HCT116 (cell line): ENCODE measurements around the gene TUBB6. TPM values are rescaled to one million over a fixed set of nuclear protein-coding genes. Genes with fewer than 3 reads are reported as not detected.

Source experiments
- ATAC-seq: fragments of 200-7000 bp; cut with Tn5 transposase; 2 replicates; pipeline ENCODE4 v1.9.1; 2020; ENCODE audit warnings: mild to moderate bottlenecking, moderate library complexity
- BruUV-seq: library from RNA; stranded (reverse); fragments of 400-500 nt; replicated peaks from 2 replicates; lab custom pipeline; 2021; lab: Mats Ljungman, UMichigan
- CTCF ChIA-PET: fragments of 300-600 bp; sonication (Branson Sonifier 250); formaldehyde crosslinking; loops from one replicate; lab custom pipeline; 2021; ENCODE audit warnings: antibody characterized with exemption; lab: Charles Lee
- POLR2A ChIA-PET: fragments of 300-600, 350-600 bp; sonication (Branson Sonifier 250); formaldehyde crosslinking; loops from one replicate; lab custom pipeline; 2021; ENCODE audit warnings: antibody characterized with exemption; lab: Charles Lee
- RAD21 ChIA-PET, 2 experiments: fragments of 300-600 bp; sonication (Branson Sonifier 250); formaldehyde crosslinking; loops; one replicate each; lab custom pipeline; 2023; ENCODE audit warnings: low total read pairs in 2 of 2; ENCODE audit not compliant: uncharacterized antibody in 2 of 2, unreplicated experiment in 2 of 2, low non-redundant PET in 1 of 2; lab: Charles Lee
- DNase-seq: peaks from one replicate; pipeline ENCODE4 v3.0.0-alpha.2; 2010; ENCODE audit warnings: low read depth, low spot score
- H2AFZ ChIP-seq: fragments of 200-600 bp; shearing (Covaris generic), sonication (generic); 2 replicates; pipeline ENCODE4 v1.6.1; 2017; ENCODE audit warnings: low read depth, mixed run types, mixed read lengths, antibody characterized with exemption, low read length; ENCODE audit not compliant: poor library complexity, severe bottlenecking
- H3K27ac ChIP-seq: 2 replicates; pipeline ENCODE4 v1.5.1; 2012; ENCODE audit warnings: low read depth, low read length
- H3K27me3 ChIP-seq: fragments of 200-600 bp; sonication (generic); 2 replicates; pipeline ENCODE4 v1.6.1; 2016; ENCODE audit warnings: mixed run types, low read length, mixed read lengths; ENCODE audit not compliant: insufficient read depth
- H3K36me3 ChIP-seq, 2 experiments: fragments of 200-500 bp in 1 of 2; fragments of 200-600 bp in 1 of 2; sonication (Bioruptor generic) in 1 of 2; sonication (generic) in 1 of 2; 2 replicates each; pipeline versions ENCODE4 v1.5.1 to v1.6.1; 2014 to 2016; ENCODE audit warnings: low read length in 2 of 2, inconsistent platforms in 1 of 2, mixed read lengths in 1 of 2, mixed run types in 1 of 2; ENCODE audit not compliant: insufficient read depth in 2 of 2, control insufficient read depth in 1 of 2
- H3K4me1 ChIP-seq, 2 experiments: fragments of 200-600 bp in 1 of 2; sonication (generic) in 1 of 2; 2 replicates each; pipeline versions ENCODE4 v1.5.1 to v1.6.1; 2012 to 2017; ENCODE audit warnings: low read length in 2 of 2, inconsistent platforms in 1 of 2, mild to moderate bottlenecking in 1 of 2, mixed read lengths in 1 of 2, mixed run types in 1 of 2, moderate library complexity in 1 of 2; ENCODE audit not compliant: insufficient read depth in 2 of 2, control insufficient read depth in 1 of 2
- H3K4me2 ChIP-seq: fragments of 200-600 bp; sonication (generic); 2 replicates; pipeline ENCODE4 v1.6.1; 2017; ENCODE audit warnings: mixed run types, low read length, mixed read lengths
- H3K4me3 ChIP-seq, 2 experiments: fragments of 200-600 bp in 1 of 2; sonication (generic) in 1 of 2; replicated peaks in 1 of 2; 2 replicates each; pipeline ENCODE4 v1.5.1; 2011 to 2016; ENCODE audit warnings: low read length in 2 of 2, control low read depth in 1 of 2, low read depth in 1 of 2, mild to moderate bottlenecking in 1 of 2, mixed read lengths in 1 of 2, mixed run types in 1 of 2
- H3K79me2 ChIP-seq: fragments of 200-600 bp; sonication (generic); 2 replicates; pipeline ENCODE4 v1.6.1; 2017; ENCODE audit warnings: mild to moderate bottlenecking, mixed run types, low read length, moderate library complexity, mixed read lengths; ENCODE audit not compliant: insufficient read depth
- H3K9ac ChIP-seq: fragments of 200-600 bp; sonication (generic); 2 replicates; pipeline ENCODE4 v1.6.1; 2016; ENCODE audit warnings: low read length, mixed read lengths
- H3K9me2 ChIP-seq: fragments of 200-600 bp; sonication (generic), shearing (Covaris generic); 2 replicates; pipeline ENCODE4 v1.6.1; 2017; ENCODE audit warnings: mixed run types, mild to moderate bottlenecking, moderate library complexity; ENCODE audit not compliant: insufficient read depth
- H3K9me3 ChIP-seq, 2 experiments: fragments of 200-500 bp in 1 of 2; fragments of 200-600 bp in 1 of 2; sonication (Bioruptor generic) in 1 of 2; sonication (generic) in 1 of 2; 2 replicates each; pipeline ENCODE4 v1.6.1; 2014 to 2017; ENCODE audit warnings: low read length in 2 of 2, mixed read lengths in 2 of 2, inconsistent platforms in 1 of 2, low read depth in 1 of 2, mild to moderate bottlenecking in 1 of 2, mixed run types in 1 of 2, moderate library complexity in 1 of 2; ENCODE audit not compliant: control insufficient read depth in 1 of 2, insufficient read depth in 1 of 2
- H4K20me1 ChIP-seq: fragments of 200-600 bp; sonication (generic), shearing (Covaris generic); 2 replicates; pipeline ENCODE4 v1.6.1; 2017; ENCODE audit warnings: mixed run types, mild to moderate bottlenecking, moderate library complexity; ENCODE audit not compliant: insufficient read depth
- ATF3 ChIP-seq: IDR thresholded peaks from 2 replicates; pipeline ENCODE4 v1.6.1; 2012
- CEBPB ChIP-seq: IDR thresholded peaks from 2 replicates; pipeline ENCODE4 v1.6.1; 2012; ENCODE audit warnings: low read depth
- EGR1 ChIP-seq: IDR thresholded peaks from 2 replicates; pipeline ENCODE4 v1.6.1; 2012; ENCODE audit warnings: low read depth
- ELF1 ChIP-seq: IDR thresholded peaks from 2 replicates; pipeline ENCODE4 v1.6.1; 2012; ENCODE audit warnings: low read depth, borderline replicate concordance
- FOSL1 ChIP-seq: IDR thresholded peaks from 2 replicates; pipeline ENCODE4 v1.6.1; 2012; ENCODE audit warnings: low read depth
- MAX ChIP-seq: IDR thresholded peaks from 2 replicates; pipeline ENCODE4 v1.6.1; 2012
- POLR2A ChIP-seq: IDR thresholded peaks from 2 replicates; pipeline ENCODE4 v1.7.0; 2011; ENCODE audit warnings: borderline replicate concordance; ENCODE audit not compliant: insufficient read depth, insufficient read length; ENCODE audit errors: extremely low read depth
- POLR2AphosphoS5 ChIP-seq: IDR thresholded peaks from 2 replicates; pipeline ENCODE4 v1.6.1; 2011; ENCODE audit warnings: mild to moderate bottlenecking, low read depth, low read length, moderate library complexity
- SP1 ChIP-seq: IDR thresholded peaks from 2 replicates; pipeline ENCODE4 v1.6.1; 2012; ENCODE audit warnings: low read depth
- TCF7L2 ChIP-seq: IDR thresholded peaks from 2 replicates; pipeline ENCODE4 v1.7.0; 2011; ENCODE audit warnings: borderline replicate concordance, inconsistent platforms; ENCODE audit not compliant: insufficient read depth, insufficient read length; ENCODE audit errors: extremely low read depth
- ZFX ChIP-seq: fragments of 450-650 bp; IDR thresholded peaks from 2 replicates; pipeline ENCODE4 v1.6.1; 2017
- ZNF274 ChIP-seq: fragments of 200-500 bp; sonication (Bioruptor generic); IDR thresholded peaks from 2 replicates; pipeline ENCODE4 v1.6.1; 2014; ENCODE audit warnings: mild to moderate bottlenecking, low read depth, low read length, inconsistent platforms
- intact Hi-C: fragments of 100-400 bp; cut with micrococcal nuclease; formaldehyde crosslinking; loops from 2 replicates; pipeline ENCODE4 v1.10.0; 2022
- total RNA-seq: library from RNA; stranded (reverse); gene quantifications from one replicate; pipeline ENCODE4 v1.2.1, GENCODE V29; 2021; ENCODE audit not compliant: unreplicated experiment
- TF ChIP-seq, protein P1 (sequence below): IDR thresholded peaks from 2 replicates; pipeline ENCODE4 v1.6.1; 2012; ENCODE audit warnings: low read depth
- TF ChIP-seq, protein P2 (sequence below), 3 experiments: fragments of 200-600 bp in 1 of 3; sonication (generic) in 1 of 3; IDR thresholded peaks in 2 of 3; conservative IDR thresholded peaks in 1 of 3; 2 replicates each; pipeline ENCODE4 v1.5.1; 2012 to 2017; ENCODE audit warnings: low read depth in 2 of 3, low read length in 2 of 3, antibody characterized with exemption in 1 of 3, borderline replicate concordance in 1 of 3, control low read depth in 1 of 3, mild to moderate bottlenecking in 1 of 3, mixed read lengths in 1 of 3, mixed run types in 1 of 3, moderate library complexity in 1 of 3; ENCODE audit not compliant: insufficient read depth in 1 of 3

Gene TUBB6
- total RNA-seq, 1 experiment from 2014 or later = 87.4 TPM

GRCh38 chr18:12283256-12283655 lies 24.8 kb upstream of the TUBB6 start (continued):
- no peak for TF ChIP-seq TCF7L2
- TF ChIP-seq, all 23 proteins: peak for 5

DNA sequence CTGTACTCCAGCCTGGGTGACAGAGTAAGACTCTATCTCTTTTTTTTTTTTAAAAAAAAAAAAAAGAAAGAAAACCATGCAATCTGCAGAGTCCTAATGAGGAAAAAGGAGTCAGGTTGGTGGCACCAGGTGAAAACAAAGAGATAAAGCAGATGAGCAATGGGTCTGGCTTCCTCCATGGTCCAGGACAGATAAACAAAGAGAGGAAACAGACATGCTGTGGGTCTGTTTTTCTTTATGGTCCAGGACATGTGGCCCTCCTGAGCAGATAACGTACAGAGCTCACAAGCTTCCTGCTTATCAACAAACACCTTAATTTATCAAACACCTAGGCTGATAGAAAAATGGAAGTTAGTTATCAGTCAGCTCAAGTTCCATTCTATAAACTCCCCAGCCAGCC lies 24.4 kb upstream of the TUBB6 start:
- intact Hi-C loops = loop anchor here (5.0 kb wide), 1 partner anchor 379 kb away; no protein-coding TSS in a partner anchor
- H3K4me1 ChIP-seq = peaks cover 23 to 44% of the 10 kb centered on the region in 2 experiments
- no peak overlapping the region for H3K9ac ChIP-seq
- TF ChIP-seq POLR2AphosphoS5 (no peak), POLR2A (no peak), ATF3 (no peak), MAX (no peak), FOSL1 (no peak), EGR1 (no peak), ZFX (no peak), TCF7L2 (no peak), CEBPB (no peak), ZNF274 (no peak), ELF1 (no peak), SP1 (no peak)
- TF ChIP-seq, protein P1, sequence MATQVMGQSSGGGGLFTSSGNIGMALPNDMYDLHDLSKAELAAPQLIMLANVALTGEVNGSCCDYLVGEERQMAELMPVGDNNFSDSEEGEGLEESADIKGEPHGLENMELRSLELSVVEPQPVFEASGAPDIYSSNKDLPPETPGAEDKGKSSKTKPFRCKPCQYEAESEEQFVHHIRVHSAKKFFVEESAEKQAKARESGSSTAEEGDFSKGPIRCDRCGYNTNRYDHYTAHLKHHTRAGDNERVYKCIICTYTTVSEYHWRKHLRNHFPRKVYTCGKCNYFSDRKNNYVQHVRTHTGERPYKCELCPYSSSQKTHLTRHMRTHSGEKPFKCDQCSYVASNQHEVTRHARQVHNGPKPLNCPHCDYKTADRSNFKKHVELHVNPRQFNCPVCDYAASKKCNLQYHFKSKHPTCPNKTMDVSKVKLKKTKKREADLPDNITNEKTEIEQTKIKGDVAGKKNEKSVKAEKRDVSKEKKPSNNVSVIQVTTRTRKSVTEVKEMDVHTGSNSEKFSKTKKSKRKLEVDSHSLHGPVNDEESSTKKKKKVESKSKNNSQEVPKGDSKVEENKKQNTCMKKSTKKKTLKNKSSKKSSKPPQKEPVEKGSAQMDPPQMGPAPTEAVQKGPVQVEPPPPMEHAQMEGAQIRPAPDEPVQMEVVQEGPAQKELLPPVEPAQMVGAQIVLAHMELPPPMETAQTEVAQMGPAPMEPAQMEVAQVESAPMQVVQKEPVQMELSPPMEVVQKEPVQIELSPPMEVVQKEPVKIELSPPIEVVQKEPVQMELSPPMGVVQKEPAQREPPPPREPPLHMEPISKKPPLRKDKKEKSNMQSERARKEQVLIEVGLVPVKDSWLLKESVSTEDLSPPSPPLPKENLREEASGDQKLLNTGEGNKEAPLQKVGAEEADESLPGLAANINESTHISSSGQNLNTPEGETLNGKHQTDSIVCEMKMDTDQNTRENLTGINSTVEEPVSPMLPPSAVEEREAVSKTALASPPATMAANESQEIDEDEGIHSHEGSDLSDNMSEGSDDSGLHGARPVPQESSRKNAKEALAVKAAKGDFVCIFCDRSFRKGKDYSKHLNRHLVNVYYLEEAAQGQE = no peak
- TF ChIP-seq, protein P2, sequence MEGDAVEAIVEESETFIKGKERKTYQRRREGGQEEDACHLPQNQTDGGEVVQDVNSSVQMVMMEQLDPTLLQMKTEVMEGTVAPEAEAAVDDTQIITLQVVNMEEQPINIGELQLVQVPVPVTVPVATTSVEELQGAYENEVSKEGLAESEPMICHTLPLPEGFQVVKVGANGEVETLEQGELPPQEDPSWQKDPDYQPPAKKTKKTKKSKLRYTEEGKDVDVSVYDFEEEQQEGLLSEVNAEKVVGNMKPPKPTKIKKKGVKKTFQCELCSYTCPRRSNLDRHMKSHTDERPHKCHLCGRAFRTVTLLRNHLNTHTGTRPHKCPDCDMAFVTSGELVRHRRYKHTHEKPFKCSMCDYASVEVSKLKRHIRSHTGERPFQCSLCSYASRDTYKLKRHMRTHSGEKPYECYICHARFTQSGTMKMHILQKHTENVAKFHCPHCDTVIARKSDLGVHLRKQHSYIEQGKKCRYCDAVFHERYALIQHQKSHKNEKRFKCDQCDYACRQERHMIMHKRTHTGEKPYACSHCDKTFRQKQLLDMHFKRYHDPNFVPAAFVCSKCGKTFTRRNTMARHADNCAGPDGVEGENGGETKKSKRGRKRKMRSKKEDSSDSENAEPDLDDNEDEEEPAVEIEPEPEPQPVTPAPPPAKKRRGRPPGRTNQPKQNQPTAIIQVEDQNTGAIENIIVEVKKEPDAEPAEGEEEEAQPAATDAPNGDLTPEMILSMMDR (IDR thresholded peaks at IDR 0.05 in 2 of 3, conservative IDR thresholded peaks at IDR 0.05 in 1 of 3; ENCODE audit: borderline replicate concordance in 1 of 3, insufficient read depth in 1 of 3, low read depth in 2 of 3, low read length in 2 of 3) = no peak
- TF ChIP-seq, all 23 proteins: peak for 0
- H3K79me2 ChIP-seq = no peaks in the 10 kb centered on the region
- ChIA-PET POLR2A (interaction anchor here (3.2 kb wide), 1 partner anchor 11 kb away, joined by 11 read pairs; no protein-coding TSS in a partner anchor), RAD21 (no interaction called here), CTCF (interaction anchor here (0.6 to 3.8 kb wide), 6 partner anchors 11 to 651 kb away, joined by 3 to 32 read pairs (median 4); partner anchors contain the start of gene SPIRE1)
- no peaks in the 10 kb centered on the region for H3K9me2 ChIP-seq
- H3K4me2 ChIP-seq = peak overlapping the region; percentile 38; the same call in 1 of the 2 replicates
- H4K20me1 ChIP-seq = no peaks in the 10 kb centered on the region
- H3K27me3 ChIP-seq = no peaks in the 10 kb centered on the region
- no peak for ATAC-seq
- H3K27ac ChIP-seq = no peak overlapping the region
- H3K4me3 ChIP-seq = no peak overlapping the region
- BruUV-seq = no TSS peak
- H3K9me3 ChIP-seq = no peaks in the 10 kb centered on the region
- no peak overlapping the region for H2AFZ ChIP-seq
- H3K36me3 ChIP-seq = no peaks in the 10 kb centered on the region
- DNase-seq = no peak
